GM21529 (cell line): ENCODE data around the gene AGBL5.

ENCODE experiments used
- ATAC-seq: cut with Tn5 transposase; IDR thresholded peaks from one replicate; pipeline ENCODE4 v1.9.1; 2021; ENCODE audit not compliant: unreplicated experiment

The AGBL5 gene

GRCh38 chr2:27076323-27076722 is 24.9 kb downstream of the AGBL5 start:
- ATAC-seq = no peak

GRCh38 chr2:27077231-27077630 is 25.8 kb downstream of the AGBL5 start:
- ATAC-seq = no peak

- no peak for ATAC-seq
Observed at GRCh38 chr2:27078267-27079194, 27.1 kb downstream of the AGBL5 start, which contains the start of gene EMILIN1. EMILIN1 (plus strand) TSS chr2:27078615; CDS start chr2:27079066, 451 bp downstream.

- ATAC-seq = no peak
Observed at GRCh38 chr2:27079233-27080139, 28.0 kb downstream of the AGBL5 start.

GRCh38 chr2:27080140-27080469 is 28.6 kb downstream of the AGBL5 start:
- ATAC-seq = no peak

GRCh38 chr2:27080603-27080936 is 29.1 kb downstream of the AGBL5 start:
- no peak for ATAC-seq

- no peak for ATAC-seq
Observed at GRCh38 chr2:27081984-27082772, 30.7 kb downstream of the AGBL5 start.

GRCh38 chr2:27082773-27083409 is 31.4 kb downstream of the AGBL5 start:
- ATAC-seq = no peak

- no peak for ATAC-seq
Observed at GRCh38 chr2:27083410-27084296, 32.2 kb downstream of the AGBL5 start.

GRCh38 chr2:27084297-27085061 is 33.0 kb downstream of the AGBL5 start:
- ATAC-seq = no peak

GRCh38 chr2:27085062-27085672 is 33.7 kb downstream of the AGBL5 start:
- ATAC-seq = no peak

GRCh38 chr2:27085673-27086089 is 34.2 kb downstream of the AGBL5 start:
- peak; percentile 9 for ATAC-seq

- peak; percentile 68 for ATAC-seq
Observed at GRCh38 chr2:27086090-27086723, 34.7 kb downstream of the AGBL5 start.

GRCh38 chr2:27086724-27087593 is 35.5 kb downstream of the AGBL5 start, which contains the start of gene KHK:
KHK (plus strand) TSS chr2:27086772; CDS start chr2:27087260, 488 bp downstream.
- no peak for ATAC-seq

GRCh38 chr2:27087823-27088410 is 36.4 kb downstream of the AGBL5 start:
- ATAC-seq = no peak

GRCh38 chr2:27088634-27089033 is 37.2 kb downstream of the AGBL5 start:
- no peak for ATAC-seq
